GM12878 (cell line): ENCODE results near the gene RSF1. TPM values are rescaled to one million over a fixed set of nuclear protein-coding genes. Genes with fewer than 3 reads are reported as not detected.

Experiments
- ATAC-seq: fragments of 200-7000 bp; cut with Tn5 transposase; 3 replicates; pipeline ENCODE4 v1.9.1; 2020; ENCODE audit warnings: mild to moderate bottlenecking, moderate library complexity
- BruUV-seq: library from RNA; stranded (reverse); fragments of 400-500 nt; replicated peaks from 2 replicates; lab custom pipeline; 2021; lab: Mats Ljungman, UMichigan
- CTCF ChIA-PET: fragments of 300-600 bp; sonication (Branson Sonifier 250); formaldehyde crosslinking; extraction: SDS; loops from one replicate; lab custom pipeline; 2021; ENCODE audit warnings: inconsistent platforms; lab: Yijun Ruan, JAX
- POLR2A ChIA-PET: fragments of 350-600 bp; formaldehyde crosslinking; extraction: SDS; loops from one replicate; lab custom pipeline; 2021; ENCODE audit warnings: inconsistent platforms; lab: Charles Lee
- RAD21 ChIA-PET: fragments of 300-600 bp; sonication (Branson Sonifier 250); formaldehyde crosslinking; loops from one replicate; lab custom pipeline; 2023; ENCODE audit warnings: antibody characterized with exemption; ENCODE audit not compliant: unreplicated experiment; lab: Charles Lee
- SMC1A ChIA-PET: fragments of 300-600 bp; sonication (Branson Sonifier 250); formaldehyde crosslinking; loops from one replicate; lab custom pipeline; 2023; ENCODE audit not compliant: unreplicated experiment, uncharacterized antibody; lab: Charles Lee
- DNase-seq: peaks from one replicate; pipeline ENCODE4 v3.0.0-alpha.2; 2011; ENCODE audit warnings: low read depth, low spot score
- FAIRE-seq: peaks from 3 replicates; lab custom pipeline; 2011; peaks lifted over from hg19 to GRCh38; lab: Jason Lieb, UNC
- H2AFZ ChIP-seq: 2 replicates; pipeline ENCODE4 v1.6.0; 2011; ENCODE audit warnings: low read depth, low read length, control low read depth; ENCODE audit not compliant: control insufficient read depth
- H3K27ac ChIP-seq: 2 replicates; pipeline ENCODE4 v1.5.1; 2011; ENCODE audit warnings: control low read depth; ENCODE audit not compliant: control insufficient read depth, insufficient read depth
- H3K27me3 ChIP-seq, 2 experiments: replicated peaks in 1 of 2; 2 replicates each; pipeline versions ENCODE4 v1.6.0 to v1.6.1; 2011; ENCODE audit warnings: low read length in 1 of 2; ENCODE audit not compliant: control insufficient read depth in 2 of 2, insufficient read depth in 2 of 2
- H3K36me3 ChIP-seq, 2 experiments: 2 replicates each; pipeline ENCODE4 v1.5.1; 2011; ENCODE audit warnings: low read length in 1 of 2; ENCODE audit not compliant: control insufficient read depth in 2 of 2, insufficient read depth in 2 of 2
- H3K4me1 ChIP-seq: 2 replicates; pipeline ENCODE4 v1.6.1; 2011; ENCODE audit warnings: mild to moderate bottlenecking, low read length, moderate library complexity, mixed read lengths; ENCODE audit not compliant: control insufficient read depth, insufficient read depth
- H3K4me2 ChIP-seq: 2 replicates; pipeline ENCODE4 v1.6.0; 2011; ENCODE audit warnings: control low read depth; ENCODE audit not compliant: control insufficient read depth, insufficient read depth
- H3K4me3 ChIP-seq: fragments of 200-600 bp; sonication (generic); 2 replicates; pipeline ENCODE4 v1.5.1; 2016
- H3K79me2 ChIP-seq: 2 replicates; pipeline ENCODE4 v1.6.0; 2011; ENCODE audit warnings: low read length; ENCODE audit not compliant: control insufficient read depth, insufficient read depth
- H3K9ac ChIP-seq: 2 replicates; pipeline ENCODE4 v1.8.0; 2011; ENCODE audit warnings: low read length, control low read depth, mixed read lengths; ENCODE audit not compliant: control insufficient read depth, insufficient read depth
- H3K9me3 ChIP-seq: replicated peaks from 3 replicates; pipeline ENCODE4 v1.5.1; 2011; ENCODE audit warnings: mild to moderate bottlenecking, low read length; ENCODE audit not compliant: control insufficient read depth, insufficient read depth
- H4K20me1 ChIP-seq: 2 replicates; pipeline ENCODE4 v1.6.0; 2011; ENCODE audit not compliant: control insufficient read depth, insufficient read depth
- E2F4 ChIP-seq: IDR thresholded peaks from 2 replicates; pipeline ENCODE4 v1.6.1; 2012; ENCODE audit warnings: low read depth, low read length, improper control_type of control experiment
- HDGF ChIP-seq: fragments of 450-650 bp; IDR thresholded peaks from 2 replicates; pipeline ENCODE4 v1.6.1; 2016; ENCODE audit warnings: antibody characterized with exemption
- JUNB ChIP-seq: IDR thresholded peaks from 2 replicates; pipeline ENCODE4 v1.6.1; 2016; ENCODE audit warnings: antibody characterized with exemption, mild to moderate bottlenecking
- POU2F2 ChIP-seq: IDR thresholded peaks from 3 replicates; pipeline ENCODE4 v1.6.1; 2011; ENCODE audit warnings: low read depth, mild to moderate bottlenecking, low read length, borderline replicate concordance
- SUZ12 ChIP-seq: fragments of 200-600 bp; sonication (generic); IDR thresholded peaks from one replicate; pipeline ENCODE4 v1.6.1; 2018; ENCODE audit warnings: antibody characterized with exemption, mild to moderate bottlenecking; ENCODE audit not compliant: unreplicated experiment
- WRNIP1 ChIP-seq: IDR thresholded peaks from 2 replicates; pipeline ENCODE4 v1.6.1; 2011; ENCODE audit warnings: low read depth, low read length, improper control_type of control experiment, borderline replicate concordance
- WGBS: methylation state at CpG from one replicate; pipeline ENCODE4 v1.1.6; 2016; ENCODE audit warnings: low lambda C conversion rate; ENCODE audit not compliant: insufficient replicate concordance, insufficient coverage; ENCODE audit errors: missing lambda C conversion rate; 5-methylcytosine and 5-hydroxymethylcytosine counted together
- in situ Hi-C: fragments of 300-500 bp; cut with MboI; formaldehyde crosslinking; loops from 9 replicates; pipeline ENCODE4 v1.14.3; 2018; ENCODE audit warnings: mixed read lengths
- intact Hi-C: fragments of 100-400 bp; cut with micrococcal nuclease; formaldehyde crosslinking; loops from one replicate; pipeline ENCODE4 v1.14.2; 2022; ENCODE audit not compliant: unreplicated experiment
- polyA plus RNA-seq, 11 experiments: library from polyadenylated mRNA; depleted of rRNA in 4 of 11; unstranded in 6 of 11; stranded (reverse) in 5 of 11; fragments of >200 nt; fragmentation: Nextera tagmentation in 4 of 11; fragmentation: Illumina TruSeq in 1 of 11; extraction: Ambion mirVana in 4 of 11; extraction: Trizol in 1 of 11; gene quantifications; 1 replicate in 1 of 11; 2 replicates in 10 of 11; pipeline versions ENCODE4 v1.2.1 to v1.2.3, GENCODE V29; 2011 to 2016; ENCODE audit warnings: inconsistent platforms in 2 of 11, missing spikeins in 2 of 11, low read depth in 1 of 11
- total RNA-seq, 4 experiments: library from RNA; depleted of rRNA in 3 of 4; stranded (reverse); fragments of >200 nt in 3 of 4; fragmentation: Illumina TruSeq in 1 of 4; extraction: Trizol in 1 of 4; gene quantifications; 2 replicates each; pipeline versions ENCODE4 v1.2.1 to v1.2.3, GENCODE V29; 2013 to 2021

Gene RSF1
- total and polyA plus RNA-seq, 10 of the 15 experiments (the other 5 are each of a cell fraction or from before 2014, with no cell fraction given), result 9.0 to 45.3 (median 30.0) TPM

- H3K4me3 ChIP-seq, result no peak overlapping the region
- peaks cover 0 to 8% of the 10 kb centered on the region in 2 experiments; a peak in 2 of 4 replicates for H3K36me3 ChIP-seq
- H3K4me2 ChIP-seq, result no peak overlapping the region
- CTCF ChIA-PET, result no interaction called here
- TF ChIP-seq WRNIP1 (no peak), SUZ12 (no peak), E2F4 (no peak)
- TF ChIP-seq, all 136 proteins: peak for 0
- BruUV-seq, result no TSS peak
- SMC1A ChIA-PET, result interaction anchor here (1.5 kb wide), 1 partner anchor 9 kb away, joined by 3 read pairs; no protein-coding TSS in a partner anchor
- no peaks in the 10 kb centered on the region for H3K27me3 ChIP-seq
- FAIRE-seq, result no peak
- ATAC-seq, result no peak
- in situ Hi-C loops (no loop called here), intact Hi-C loops (no loop called here)
- no peaks in the 10 kb centered on the region; the same call in 2 of the 3 replicates for H3K9me3 ChIP-seq
- RAD21 ChIA-PET, result no interaction called here
- H4K20me1 ChIP-seq, result no peaks in the 10 kb centered on the region
- POLR2A ChIA-PET, result interaction anchor here (0.7 kb wide), 1 partner anchor 16 kb away, joined by 4 read pairs; no protein-coding TSS in a partner anchor
- no peak overlapping the region for H3K9ac ChIP-seq
- whole genome bisulfite sequencing, result 100% methylated on average over 3 of the region's 3 CpGs
- H2AFZ ChIP-seq, result no peak overlapping the region
- no peak for DNase-seq
- H3K27ac ChIP-seq, result no peak overlapping the region
- 0 out of 2 replicates have a peak, but pooled peaks cover 5% of the 10 kb centered on the region for H3K4me1 ChIP-seq
- H3K79me2 ChIP-seq, result no peaks in the 10 kb centered on the region
Measured at GRCh38 chr11:77704029-77704428, 116.5 kb downstream of the RSF1 start.

- Histone ChIP-seq H3K4me3 (no peak overlapping the region), H3K79me2 (no peaks in the 10 kb centered on the region), H4K20me1 (no peaks in the 10 kb centered on the region), H3K36me3 (peaks cover 0 to 17% of the 10 kb centered on the region in 2 experiments; a peak in 3 of 4 replicates), H3K27me3 (no peaks in the 10 kb centered on the region), H2AFZ (no peak overlapping the region), H3K9ac (no peak overlapping the region), H3K4me1 (no peaks in the 10 kb centered on the region), H3K9me3 (no peaks in the 10 kb centered on the region), H3K27ac (no peak overlapping the region), H3K4me2 (no peak overlapping the region)
- intact Hi-C loops, result no loop called here
- DNase-seq (no peak), ATAC-seq (no peak), FAIRE-seq (no peak)
- ChIA-PET SMC1A (interaction anchor here (0.6 to 1.0 kb wide), 2 partner anchors 33 to 57 kb away, joined by 3 read pairs; no protein-coding TSS in a partner anchor), RAD21 (no interaction called here), POLR2A (no interaction called here), CTCF (no interaction called here)
- WGBS, result 0% methylated on average over 1 of the region's 1 CpG
- TF ChIP-seq JUNB (peak; percentile 74), HDGF (no peak), POU2F2 (no peak)
- BruUV-seq, result no TSS peak
- in situ Hi-C loops, result no loop called here
Measured at GRCh38 chr11:77699425-77699824, 121.1 kb downstream of the RSF1 start.
